ENCODE measurements around the gene GRAP2.
"Not testable (repeated sequence)": the region's sequence is repeated elsewhere in the genome, so short reads cannot be mapped to it uniquely, and the experiment has no call there.

The GRAP2 gene

GRCh38 chr22:39900306-39901227 is at the start of gene GRAP2:
Gene GRAP2 (plus strand): TSS chr22:39901084. CDS start chr22:39947107, 46,023 bp downstream.
- TF ChIP-seq, protein P1, sequence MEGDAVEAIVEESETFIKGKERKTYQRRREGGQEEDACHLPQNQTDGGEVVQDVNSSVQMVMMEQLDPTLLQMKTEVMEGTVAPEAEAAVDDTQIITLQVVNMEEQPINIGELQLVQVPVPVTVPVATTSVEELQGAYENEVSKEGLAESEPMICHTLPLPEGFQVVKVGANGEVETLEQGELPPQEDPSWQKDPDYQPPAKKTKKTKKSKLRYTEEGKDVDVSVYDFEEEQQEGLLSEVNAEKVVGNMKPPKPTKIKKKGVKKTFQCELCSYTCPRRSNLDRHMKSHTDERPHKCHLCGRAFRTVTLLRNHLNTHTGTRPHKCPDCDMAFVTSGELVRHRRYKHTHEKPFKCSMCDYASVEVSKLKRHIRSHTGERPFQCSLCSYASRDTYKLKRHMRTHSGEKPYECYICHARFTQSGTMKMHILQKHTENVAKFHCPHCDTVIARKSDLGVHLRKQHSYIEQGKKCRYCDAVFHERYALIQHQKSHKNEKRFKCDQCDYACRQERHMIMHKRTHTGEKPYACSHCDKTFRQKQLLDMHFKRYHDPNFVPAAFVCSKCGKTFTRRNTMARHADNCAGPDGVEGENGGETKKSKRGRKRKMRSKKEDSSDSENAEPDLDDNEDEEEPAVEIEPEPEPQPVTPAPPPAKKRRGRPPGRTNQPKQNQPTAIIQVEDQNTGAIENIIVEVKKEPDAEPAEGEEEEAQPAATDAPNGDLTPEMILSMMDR (IDR thresholded peaks at IDR 0.05; ENCODE audit: low read depth, low read length, missing control alignments): no peak
- in situ Hi-C loops (cut with HindIII; ENCODE audit: low sequenced_read_pairs): no loop called here
- H3K4me3 ChIP-seq (ENCODE audit: low read depth, low read length): no peak within 1 kb of the TSS
- no peak for DNase-seq (ENCODE audit: low read depth)

GRCh38 chr22:39851606-39852315 is 49.1 kb upstream of the GRAP2 start:
- in situ Hi-C loops (cut with HindIII; ENCODE audit: low sequenced_read_pairs): no loop called here
- H3K4me3 ChIP-seq (ENCODE audit: low read depth, low read length): no peak overlapping the region
- TF ChIP-seq, protein P1 (IDR thresholded peaks at IDR 0.05; ENCODE audit: low read depth, low read length, missing control alignments): no peak
- DNase-seq (ENCODE audit: low read depth): no peak

- TF ChIP-seq, protein P1 (IDR thresholded peaks at IDR 0.05; ENCODE audit: low read depth, low read length, missing control alignments): no peak
- DNase-seq (ENCODE audit: low read depth): no peak
- in situ Hi-C loops (cut with HindIII; ENCODE audit: low sequenced_read_pairs): no loop called here
- H3K4me3 ChIP-seq (ENCODE audit: low read depth, low read length): no peak overlapping the region
Observed at GRCh38 chr22:39852799-39853198, 48.1 kb upstream of the GRAP2 start.

GRCh38 chr22:39856588-39856987 is 44.3 kb upstream of the GRAP2 start:
- H3K4me3 ChIP-seq (ENCODE audit: low read depth, low read length): no peak overlapping the region
- in situ Hi-C loops (cut with HindIII; ENCODE audit: low sequenced_read_pairs): loop anchor here (5.0 kb wide), 2 partner anchors 66 to 151 kb away; no protein-coding TSS in a partner anchor
- no peak for DNase-seq (ENCODE audit: low read depth)
- TF ChIP-seq, protein P1 (IDR thresholded peaks at IDR 0.05; ENCODE audit: low read depth, low read length, missing control alignments): no peak

DNA sequence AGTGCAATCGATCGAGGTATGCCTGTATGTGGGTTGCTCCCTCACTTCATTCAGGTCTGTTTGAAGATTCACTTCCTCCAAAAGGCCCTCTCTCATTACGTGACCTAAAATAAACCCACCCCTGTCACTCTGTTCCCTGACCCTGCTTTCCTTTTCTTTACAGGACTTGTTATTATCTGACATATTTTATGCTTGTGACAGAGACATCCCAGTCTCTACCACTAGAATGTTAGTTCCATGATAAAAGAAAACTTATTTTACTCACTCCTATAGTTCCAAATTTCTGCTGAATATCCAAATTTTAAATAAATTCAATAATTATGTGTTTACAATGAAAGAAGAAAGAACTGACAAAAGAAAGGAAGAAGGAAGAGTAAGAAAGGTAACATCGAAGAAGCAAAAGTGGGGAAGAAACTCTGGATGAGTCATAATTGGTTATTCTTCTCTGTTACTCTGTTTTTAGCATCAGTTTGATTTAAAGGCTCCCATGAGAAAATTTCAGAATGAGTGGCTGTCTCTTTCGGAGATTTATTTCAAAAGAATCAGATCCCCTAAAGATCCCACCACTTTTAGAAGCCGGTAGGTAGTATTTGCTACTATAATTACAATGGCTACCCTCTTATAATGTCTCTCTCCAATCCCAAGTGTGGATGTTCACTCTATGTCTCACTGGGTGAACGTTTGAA is 40.8 kb upstream of the GRAP2 start:
- in situ Hi-C loops (cut with HindIII; ENCODE audit: low sequenced_read_pairs): loop anchor here (5.0 kb wide), 2 partner anchors 62 to 147 kb away; no protein-coding TSS in a partner anchor
- TF ChIP-seq, protein P1 (IDR thresholded peaks at IDR 0.05; ENCODE audit: low read depth, low read length, missing control alignments): no peak
- no peak for DNase-seq (ENCODE audit: low read depth)
- no peak overlapping the region for H3K4me3 ChIP-seq (ENCODE audit: low read depth, low read length)

DNA sequence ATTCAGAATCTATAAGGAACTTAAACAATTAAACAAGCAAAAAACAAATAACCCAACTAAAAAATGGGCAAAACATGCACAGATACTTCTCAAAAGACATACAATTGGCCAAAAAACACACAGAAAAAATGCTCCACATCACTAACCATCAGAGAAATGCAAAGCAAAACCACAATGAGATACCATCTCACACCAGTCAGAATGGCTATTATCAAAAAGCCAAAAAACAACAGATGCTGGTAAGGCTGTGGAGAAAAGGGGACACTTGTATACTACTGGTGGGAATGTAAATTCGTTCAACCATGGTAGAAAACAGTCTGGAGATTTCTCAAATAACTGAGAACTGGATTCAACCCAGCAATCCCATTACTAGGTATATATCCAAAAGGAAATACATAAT is 32.1 kb upstream of the GRAP2 start:
- no peak for DNase-seq (ENCODE audit: low read depth)
- in situ Hi-C loops (cut with HindIII; ENCODE audit: low sequenced_read_pairs): no loop called here
- TF ChIP-seq, protein P1 (IDR thresholded peaks at IDR 0.05; ENCODE audit: low read depth, low read length, missing control alignments): no peak
- H3K4me3 ChIP-seq (ENCODE audit: low read depth, low read length): no peak overlapping the region

DNA sequence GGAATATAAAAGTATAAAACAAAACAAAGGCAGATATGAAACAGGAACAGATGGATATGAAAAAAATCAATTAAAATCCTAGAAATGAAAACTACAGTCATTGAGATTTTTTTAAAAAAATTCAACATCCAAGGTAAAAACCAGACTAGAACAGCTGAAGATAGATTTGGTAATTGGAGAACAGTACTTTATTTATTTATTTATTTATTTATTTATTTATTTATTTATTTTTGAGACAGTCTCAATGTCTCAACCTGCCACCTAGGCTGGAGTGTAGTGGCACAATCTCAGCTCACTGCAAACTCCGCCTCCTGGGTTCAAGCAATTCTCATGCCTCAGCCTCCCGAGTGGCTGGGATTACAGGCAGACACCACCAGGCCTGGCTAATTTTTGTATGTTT is 31.1 kb upstream of the GRAP2 start:
- H3K4me3 ChIP-seq (ENCODE audit: low read depth, low read length); DNase-seq (ENCODE audit: low read depth): not testable (repeated sequence)
- in situ Hi-C loops (cut with HindIII; ENCODE audit: low sequenced_read_pairs): loop anchor here (5.0 kb wide), 1 partner anchor 67 kb away; no protein-coding TSS in a partner anchor
